ENCODE results near the gene DUSP1.

GRCh38 chr5:172805736-172806255 lies 34.8 kb upstream of the DUSP1 start:
- TF ChIP-seq CTCF (conservative IDR thresholded peaks at IDR 0.05 in 1 of 2, IDR thresholded peaks at IDR 0.05 in 1 of 2; ENCODE audit: extremely low read depth in 1 of 2, insufficient read depth in 1 of 2, low read depth in 1 of 2, low read length in 2 of 2) (no peak), EZH2 (IDR thresholded peaks at IDR 0.05; ENCODE audit: borderline replicate concordance, low read length) (no peak)

Data from mammary epithelial cell (primary cell).